ENCODE data around the gene SFXN1. TPM values are rescaled to one million over a fixed set of nuclear protein-coding genes. Genes with fewer than 3 reads are reported as not detected.

Gene SFXN1
- total RNA-seq, 1 donor from 2014 or later, result 19.9 TPM

- intact Hi-C loops (cut with DNase I), result no loop called here
- Histone ChIP-seq H3K9me3 (no peaks in the 10 kb centered on the region), H3K27ac (no peak overlapping the region), H3K27me3 (no peaks in the 10 kb centered on the region), H3K4me1 (no peaks in the 10 kb centered on the region), H3K36me3 (no peaks in the 10 kb centered on the region), H3K4me3 (no peak overlapping the region)
- TF ChIP-seq, protein P1, sequence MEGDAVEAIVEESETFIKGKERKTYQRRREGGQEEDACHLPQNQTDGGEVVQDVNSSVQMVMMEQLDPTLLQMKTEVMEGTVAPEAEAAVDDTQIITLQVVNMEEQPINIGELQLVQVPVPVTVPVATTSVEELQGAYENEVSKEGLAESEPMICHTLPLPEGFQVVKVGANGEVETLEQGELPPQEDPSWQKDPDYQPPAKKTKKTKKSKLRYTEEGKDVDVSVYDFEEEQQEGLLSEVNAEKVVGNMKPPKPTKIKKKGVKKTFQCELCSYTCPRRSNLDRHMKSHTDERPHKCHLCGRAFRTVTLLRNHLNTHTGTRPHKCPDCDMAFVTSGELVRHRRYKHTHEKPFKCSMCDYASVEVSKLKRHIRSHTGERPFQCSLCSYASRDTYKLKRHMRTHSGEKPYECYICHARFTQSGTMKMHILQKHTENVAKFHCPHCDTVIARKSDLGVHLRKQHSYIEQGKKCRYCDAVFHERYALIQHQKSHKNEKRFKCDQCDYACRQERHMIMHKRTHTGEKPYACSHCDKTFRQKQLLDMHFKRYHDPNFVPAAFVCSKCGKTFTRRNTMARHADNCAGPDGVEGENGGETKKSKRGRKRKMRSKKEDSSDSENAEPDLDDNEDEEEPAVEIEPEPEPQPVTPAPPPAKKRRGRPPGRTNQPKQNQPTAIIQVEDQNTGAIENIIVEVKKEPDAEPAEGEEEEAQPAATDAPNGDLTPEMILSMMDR (IDR thresholded peaks at IDR 0.05), result no peak
- no peak for DNase-seq
- no peak for ATAC-seq
Measured at GRCh38 chr5:175556794-175557193, 78.4 kb downstream of the SFXN1 start.

DNA sequence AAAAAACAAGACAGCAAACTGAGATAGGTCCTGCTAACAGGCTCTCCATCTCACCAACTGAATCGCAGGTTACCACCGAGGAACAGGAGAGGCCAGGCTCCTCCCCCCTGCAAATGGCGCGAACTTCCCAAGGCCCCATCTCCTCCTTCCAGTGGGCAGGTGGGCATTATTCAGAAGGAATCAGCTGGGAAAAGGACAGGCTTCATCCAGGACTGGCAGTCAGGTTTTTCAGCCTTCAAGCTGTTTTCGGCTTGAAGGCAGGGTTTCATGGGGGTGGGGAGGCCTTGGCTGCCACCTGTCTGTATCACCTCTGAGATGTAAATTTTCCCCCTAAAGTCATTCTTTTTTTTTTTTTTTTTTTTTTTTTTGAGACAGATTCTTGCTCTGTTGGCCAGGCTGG, 79.4 kb downstream of the SFXN1 start:
- H3K9me3 ChIP-seq, result no peaks in the 10 kb centered on the region
- ATAC-seq (no peak), DNase-seq (no peak)
- intact Hi-C loops (cut with DNase I), result no loop called here
- no peaks in the 10 kb centered on the region for H3K27me3 ChIP-seq
- TF ChIP-seq, protein P1 (IDR thresholded peaks at IDR 0.05), result no peak
- no peaks in the 10 kb centered on the region for H3K36me3 ChIP-seq
- no peak overlapping the region for H3K4me3 ChIP-seq
- no peak overlapping the region for H3K27ac ChIP-seq
- no peaks in the 10 kb centered on the region for H3K4me1 ChIP-seq

GRCh38 chr5:175558801-175559480, 80.6 kb downstream of the SFXN1 start:
- H3K9me3 ChIP-seq, result no peaks in the 10 kb centered on the region
- no peaks in the 10 kb centered on the region for H3K4me1 ChIP-seq
- ATAC-seq, result no peak
- DNase-seq, result no peak
- intact Hi-C loops (cut with DNase I), result no loop called here
- H3K4me3 ChIP-seq, result no peak overlapping the region
- no peak overlapping the region for H3K27ac ChIP-seq
- H3K27me3 ChIP-seq, result no peaks in the 10 kb centered on the region
- TF ChIP-seq, protein P1 (IDR thresholded peaks at IDR 0.05), result no peak
- no peaks in the 10 kb centered on the region for H3K36me3 ChIP-seq

GRCh38 chr5:175560011-175560410, 81.7 kb downstream of the SFXN1 start:
- TF ChIP-seq, protein P1 (IDR thresholded peaks at IDR 0.05), result no peak
- no peak for ATAC-seq
- Histone ChIP-seq H3K4me3 (no peak overlapping the region), H3K9me3 (no peaks in the 10 kb centered on the region), H3K36me3 (no peaks in the 10 kb centered on the region), H3K27me3 (no peaks in the 10 kb centered on the region), H3K4me1 (no peaks in the 10 kb centered on the region), H3K27ac (no peak overlapping the region)
- intact Hi-C loops (cut with DNase I), result no loop called here
- DNase-seq, result no peak

DNA sequence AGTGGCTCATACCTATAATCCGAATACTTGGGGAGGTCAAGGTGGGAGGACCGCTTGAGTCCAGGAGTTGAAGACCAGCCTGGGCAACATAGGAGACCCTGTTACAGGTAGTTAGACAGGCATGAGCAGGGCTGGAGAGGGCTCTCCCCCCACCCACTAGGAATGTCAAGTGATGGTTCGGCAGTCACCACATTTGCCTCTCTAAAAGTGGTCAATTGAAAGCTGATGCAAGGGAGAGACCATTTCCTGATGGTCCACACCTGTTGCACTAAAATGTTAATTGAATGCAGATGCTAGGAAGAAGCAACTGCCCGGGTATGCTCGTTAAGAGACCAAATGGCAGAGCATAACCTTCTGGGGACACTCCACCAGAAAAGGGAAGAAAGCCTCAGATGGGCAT, 82.7 kb downstream of the SFXN1 start:
- ATAC-seq, result no peak

More for the DNA sequence above, 82.7 kb downstream of the SFXN1 start:
- Histone ChIP-seq H3K27ac (no peak overlapping the region), H3K36me3 (no peaks in the 10 kb centered on the region), H3K9me3 (no peaks in the 10 kb centered on the region), H3K4me1 (no peaks in the 10 kb centered on the region), H3K4me3 (no peak overlapping the region), H3K27me3 (no peaks in the 10 kb centered on the region)
- TF ChIP-seq, protein P1 (IDR thresholded peaks at IDR 0.05), result no peak
- intact Hi-C loops (cut with DNase I), result no loop called here
- DNase-seq, result no peak

All from upper lobe of right lung (tissue), 1 donor.